Liver (tissue), 9 donors: Measurements from ENCODE around the gene OMA1. TPM values are rescaled to one million over a fixed set of nuclear protein-coding genes. Genes with fewer than 3 reads are reported as not detected.
"Not testable (repeated sequence)": the region's sequence is repeated elsewhere in the genome, so short reads cannot be mapped to it uniquely, and the experiment has no call there.

Experiments used
- DNase-seq: peaks from one replicate; pipeline ENCODE4 v3.0.0-alpha.2; 2017; ENCODE audit warnings: low spot score
- H3K27ac ChIP-seq, 2 donors: one replicate each; pipeline ENCODE4 v1.7.0; 2013; ENCODE audit warnings: inconsistent platforms in 2 of 2, low read length in 2 of 2, control low read depth in 1 of 2, low read depth in 1 of 2, mild to moderate bottlenecking in 1 of 2
- H3K27me3 ChIP-seq, 4 donors: one replicate each; pipeline versions ENCODE4 v1.6.1 to v1.7.0; 2013; ENCODE audit warnings: low read length in 3 of 4, inconsistent platforms in 1 of 4, mild to moderate bottlenecking in 1 of 4, moderate library complexity in 1 of 4; ENCODE audit not compliant: control insufficient read depth in 4 of 4, insufficient read depth in 4 of 4
- H3K36me3 ChIP-seq, 4 donors: one replicate each; pipeline versions ENCODE4 v1.6.1 to v1.7.0; 2013; ENCODE audit warnings: low read length in 3 of 4, mild to moderate bottlenecking in 3 of 4, low read depth in 1 of 4, moderate library complexity in 1 of 4; ENCODE audit not compliant: control insufficient read depth in 4 of 4, insufficient read depth in 3 of 4
- H3K4me1 ChIP-seq, 4 donors: one replicate each; pipeline versions ENCODE4 v1.6.1 to v1.7.0; 2013; ENCODE audit warnings: low read length in 3 of 4, mild to moderate bottlenecking in 3 of 4, moderate library complexity in 1 of 4; ENCODE audit not compliant: control insufficient read depth in 4 of 4, insufficient read depth in 4 of 4
- H3K4me3 ChIP-seq, 3 donors: one replicate each; pipeline versions ENCODE4 v1.6.1 to v1.7.0; 2013; ENCODE audit warnings: low read length in 3 of 3, control low read depth in 1 of 3, low read depth in 1 of 3, mild to moderate bottlenecking in 1 of 3
- H3K9ac ChIP-seq, 2 donors: one replicate each; pipeline ENCODE4 v1.7.0; 2013; ENCODE audit warnings: low read length in 2 of 2, mild to moderate bottlenecking in 2 of 2, moderate library complexity in 2 of 2, control low read depth in 1 of 2, low read depth in 1 of 2
- H3K9me3 ChIP-seq, 4 donors: one replicate each; pipeline versions ENCODE4 v1.6.1 to v1.7.0; 2013; ENCODE audit warnings: low read length in 3 of 4; ENCODE audit not compliant: control insufficient read depth in 4 of 4
- CTCF ChIP-seq: fragments of 150-350 bp; IDR thresholded peaks from 2 replicates; pipeline ENCODE4 v1.5.1; 2017; ENCODE audit warnings: improper control_type of control experiment, low read depth, low read length; ENCODE audit not compliant: missing input control
- EGR1 ChIP-seq, 2 donors: IDR thresholded peaks; 2 replicates each; pipeline ENCODE4 v1.6.1; 2016 to 2018; ENCODE audit warnings: antibody characterized with exemption in 2 of 2, low read depth in 2 of 2
- FOXA1 ChIP-seq: IDR thresholded peaks from 2 replicates; pipeline ENCODE4 v1.6.1; 2016; ENCODE audit warnings: antibody characterized with exemption
- FOXA2 ChIP-seq: IDR thresholded peaks from 2 replicates; pipeline ENCODE4 v1.6.1; 2016; ENCODE audit warnings: antibody characterized with exemption
- GABPA ChIP-seq, 2 donors: IDR thresholded peaks in 1 of 2; conservative IDR thresholded peaks in 1 of 2; 2 replicates each; pipeline ENCODE4 v1.6.1; 2016; ENCODE audit warnings: antibody characterized with exemption in 2 of 2, mild to moderate bottlenecking in 1 of 2, moderate library complexity in 1 of 2
- HNF4A ChIP-seq, 2 donors: conservative IDR thresholded peaks; 2 replicates each; pipeline ENCODE4 v1.6.1; 2016; ENCODE audit warnings: antibody characterized with exemption in 2 of 2, mild to moderate bottlenecking in 2 of 2
- NR2F2 ChIP-seq: IDR thresholded peaks from 2 replicates; pipeline ENCODE4 v1.6.1; 2016; ENCODE audit warnings: antibody characterized with exemption
- RAD21 ChIP-seq, 2 donors: IDR thresholded peaks; 2 replicates each; pipeline ENCODE4 v1.6.1; 2016; ENCODE audit warnings: antibody characterized with exemption in 2 of 2, mild to moderate bottlenecking in 2 of 2
- RXRA ChIP-seq, 2 donors: IDR thresholded peaks; 2 replicates each; pipeline ENCODE4 v1.6.1; 2017 to 2018; ENCODE audit warnings: antibody characterized with exemption in 2 of 2, mild to moderate bottlenecking in 1 of 2
- SP1 ChIP-seq: IDR thresholded peaks from 2 replicates; pipeline ENCODE4 v1.6.1; 2018; ENCODE audit warnings: antibody characterized with exemption, mild to moderate bottlenecking
- TAF1 ChIP-seq: conservative IDR thresholded peaks from 2 replicates; pipeline ENCODE4 v1.6.1; 2016; ENCODE audit warnings: antibody characterized with exemption, mild to moderate bottlenecking
- YY1 ChIP-seq: IDR thresholded peaks from 2 replicates; pipeline ENCODE4 v1.6.1; 2016; ENCODE audit warnings: antibody characterized with exemption, mild to moderate bottlenecking
- WGBS: extraction: QIAGEN DNeasy Blood & Tissue Kit; methylation state at CpG from one replicate; pipeline ENCODE4 v1.1.7; 2013; 5-methylcytosine and 5-hydroxymethylcytosine counted together
- polyA plus RNA-seq, 2 donors: library from polyadenylated mRNA; stranded (reverse) in 1 of 2; unstranded in 1 of 2; fragments of 200-250 nt in 1 of 2; fragments of >200 nt in 1 of 2; fragmentation: Nextera tagmentation in 1 of 2; extraction: Ambion mirVana in 1 of 2; gene quantifications; one replicate each; pipeline versions ENCODE4 v1.2.1 to v1.2.3, GENCODE V29; 2013 to 2015
- total RNA-seq, 2 donors: library from RNA; depleted of rRNA; stranded (reverse); fragments of >200 nt; gene quantifications; one replicate each; pipeline ENCODE4 v1.2.3, GENCODE V29; 2014
- TF ChIP-seq, protein P1 (sequence below): IDR thresholded peaks from 2 replicates; pipeline ENCODE4 v1.6.1; 2016; ENCODE audit warnings: antibody characterized with exemption
- TF ChIP-seq, protein P2 (sequence below): IDR thresholded peaks from 2 replicates; pipeline ENCODE4 v1.6.1; 2016; ENCODE audit warnings: antibody characterized with exemption, mild to moderate bottlenecking
- TF ChIP-seq, protein P3 (sequence below): IDR thresholded peaks from 2 replicates; pipeline ENCODE4 v1.6.1; 2016; ENCODE audit warnings: antibody characterized with exemption
- TF ChIP-seq, protein P4 (sequence below): IDR thresholded peaks from 2 replicates; pipeline ENCODE4 v1.6.1; 2016; ENCODE audit warnings: antibody characterized with exemption
- donor health status: healthy.
- donor health status: healthy.
- donor health status: healthy.
- donor health status: healthy.
- donor health status: healthy.

Gene OMA1
- total and polyA plus RNA-seq, 4 donors: 9.1 to 31.0 (median 16.1) TPM

- no peak overlapping the region for H3K4me3 ChIP-seq
- H3K27ac ChIP-seq: no peak overlapping the region
- H3K27me3 ChIP-seq: no peaks in the 10 kb centered on the region
- no peaks in the 10 kb centered on the region for H3K9me3 ChIP-seq
- no peak for DNase-seq
- no peaks in the 10 kb centered on the region for H3K4me1 ChIP-seq
- H3K9ac ChIP-seq: no peak overlapping the region
- TF ChIP-seq, protein P1, sequence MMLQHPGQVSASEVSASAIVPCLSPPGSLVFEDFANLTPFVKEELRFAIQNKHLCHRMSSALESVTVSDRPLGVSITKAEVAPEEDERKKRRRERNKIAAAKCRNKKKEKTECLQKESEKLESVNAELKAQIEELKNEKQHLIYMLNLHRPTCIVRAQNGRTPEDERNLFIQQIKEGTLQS: no peak
- no peak for TF ChIP-seq RAD21 (IDR thresholded peaks at IDR 0.05)
- TF ChIP-seq HNF4A (conservative IDR thresholded peaks at IDR 0.05): no peak
- no peak for TF ChIP-seq RXRA (IDR thresholded peaks at IDR 0.05)
- H3K36me3 ChIP-seq: peaks cover 0 to 2% (median 0%) of the 10 kb centered on the region in 4 donors
- 78% methylated on average over 2 of the region's 2 CpGs for whole genome bisulfite sequencing
Observed at GRCh38 chr1:58539553-58539952, 7.0 kb downstream of the OMA1 start.

- H3K27ac ChIP-seq: no peak overlapping the region
- H3K4me3 ChIP-seq: no peak overlapping the region
- DNase-seq: no peak
- no peak for TF ChIP-seq EGR1 (IDR thresholded peaks at IDR 0.05; ENCODE audit: low read depth in 2 of 2)
- no peak for TF ChIP-seq RAD21 (IDR thresholded peaks at IDR 0.05)
- no peaks in the 10 kb centered on the region for H3K9me3 ChIP-seq
- H3K36me3 ChIP-seq: peaks cover 0 to 2% (median 0%) of the 10 kb centered on the region in 4 donors
- no peak overlapping the region for H3K9ac ChIP-seq
- 95% methylated on average over 3 of the region's 3 CpGs for WGBS
- no peaks in the 10 kb centered on the region for H3K27me3 ChIP-seq
- no peaks in the 10 kb centered on the region for H3K4me1 ChIP-seq
Observed at GRCh38 chr1:58538821-58539220, 7.7 kb downstream of the OMA1 start.

- not testable (repeated sequence) for H3K9me3 ChIP-seq, H3K36me3 ChIP-seq, H3K27ac ChIP-seq, H3K4me1 ChIP-seq, H3K27me3 ChIP-seq, H3K4me3 ChIP-seq, H3K9ac ChIP-seq, DNase-seq
- 86% methylated on average over 1 of the region's 1 CpG for WGBS
Observed at GRCh38 chr1:58531842-58532241, 14.7 kb downstream of the OMA1 start.

DNA sequence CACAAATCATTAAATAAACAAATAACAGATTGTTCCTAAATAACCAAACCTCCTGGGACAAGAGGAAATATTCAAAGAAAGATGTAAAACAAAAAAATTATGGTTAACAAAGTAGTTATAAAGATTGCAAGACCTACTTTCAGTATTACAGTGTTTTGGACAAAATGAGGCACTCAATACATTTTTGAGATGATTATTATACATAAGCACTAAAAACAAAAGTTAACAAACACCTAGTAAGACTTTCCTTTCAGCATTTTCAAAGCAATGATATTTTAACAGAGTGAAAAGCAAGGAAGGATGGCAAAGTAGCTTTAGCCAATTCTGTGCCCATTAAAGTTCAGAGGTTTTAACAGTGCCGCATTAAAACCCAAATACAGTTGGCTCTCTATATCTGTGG lies 17.2 kb downstream of the OMA1 start:
- no peak for DNase-seq

More for the DNA sequence above, 17.2 kb downstream of the OMA1 start:
- no peaks in the 10 kb centered on the region for H3K9me3 ChIP-seq
- no peak for TF ChIP-seq SP1
- no peak for TF ChIP-seq RXRA (IDR thresholded peaks at IDR 0.05)
- no peak for TF ChIP-seq CTCF
- no peak for TF ChIP-seq TAF1
- TF ChIP-seq YY1: no peak
- TF ChIP-seq FOXA2: no peak
- TF ChIP-seq GABPA (IDR thresholded peaks at IDR 0.05 in 1 of 2, conservative IDR thresholded peaks at IDR 0.05 in 1 of 2): no peak
- TF ChIP-seq, protein P2, sequence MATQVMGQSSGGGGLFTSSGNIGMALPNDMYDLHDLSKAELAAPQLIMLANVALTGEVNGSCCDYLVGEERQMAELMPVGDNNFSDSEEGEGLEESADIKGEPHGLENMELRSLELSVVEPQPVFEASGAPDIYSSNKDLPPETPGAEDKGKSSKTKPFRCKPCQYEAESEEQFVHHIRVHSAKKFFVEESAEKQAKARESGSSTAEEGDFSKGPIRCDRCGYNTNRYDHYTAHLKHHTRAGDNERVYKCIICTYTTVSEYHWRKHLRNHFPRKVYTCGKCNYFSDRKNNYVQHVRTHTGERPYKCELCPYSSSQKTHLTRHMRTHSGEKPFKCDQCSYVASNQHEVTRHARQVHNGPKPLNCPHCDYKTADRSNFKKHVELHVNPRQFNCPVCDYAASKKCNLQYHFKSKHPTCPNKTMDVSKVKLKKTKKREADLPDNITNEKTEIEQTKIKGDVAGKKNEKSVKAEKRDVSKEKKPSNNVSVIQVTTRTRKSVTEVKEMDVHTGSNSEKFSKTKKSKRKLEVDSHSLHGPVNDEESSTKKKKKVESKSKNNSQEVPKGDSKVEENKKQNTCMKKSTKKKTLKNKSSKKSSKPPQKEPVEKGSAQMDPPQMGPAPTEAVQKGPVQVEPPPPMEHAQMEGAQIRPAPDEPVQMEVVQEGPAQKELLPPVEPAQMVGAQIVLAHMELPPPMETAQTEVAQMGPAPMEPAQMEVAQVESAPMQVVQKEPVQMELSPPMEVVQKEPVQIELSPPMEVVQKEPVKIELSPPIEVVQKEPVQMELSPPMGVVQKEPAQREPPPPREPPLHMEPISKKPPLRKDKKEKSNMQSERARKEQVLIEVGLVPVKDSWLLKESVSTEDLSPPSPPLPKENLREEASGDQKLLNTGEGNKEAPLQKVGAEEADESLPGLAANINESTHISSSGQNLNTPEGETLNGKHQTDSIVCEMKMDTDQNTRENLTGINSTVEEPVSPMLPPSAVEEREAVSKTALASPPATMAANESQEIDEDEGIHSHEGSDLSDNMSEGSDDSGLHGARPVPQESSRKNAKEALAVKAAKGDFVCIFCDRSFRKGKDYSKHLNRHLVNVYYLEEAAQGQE: no peak
- TF ChIP-seq FOXA1: no peak
- TF ChIP-seq, protein P3, sequence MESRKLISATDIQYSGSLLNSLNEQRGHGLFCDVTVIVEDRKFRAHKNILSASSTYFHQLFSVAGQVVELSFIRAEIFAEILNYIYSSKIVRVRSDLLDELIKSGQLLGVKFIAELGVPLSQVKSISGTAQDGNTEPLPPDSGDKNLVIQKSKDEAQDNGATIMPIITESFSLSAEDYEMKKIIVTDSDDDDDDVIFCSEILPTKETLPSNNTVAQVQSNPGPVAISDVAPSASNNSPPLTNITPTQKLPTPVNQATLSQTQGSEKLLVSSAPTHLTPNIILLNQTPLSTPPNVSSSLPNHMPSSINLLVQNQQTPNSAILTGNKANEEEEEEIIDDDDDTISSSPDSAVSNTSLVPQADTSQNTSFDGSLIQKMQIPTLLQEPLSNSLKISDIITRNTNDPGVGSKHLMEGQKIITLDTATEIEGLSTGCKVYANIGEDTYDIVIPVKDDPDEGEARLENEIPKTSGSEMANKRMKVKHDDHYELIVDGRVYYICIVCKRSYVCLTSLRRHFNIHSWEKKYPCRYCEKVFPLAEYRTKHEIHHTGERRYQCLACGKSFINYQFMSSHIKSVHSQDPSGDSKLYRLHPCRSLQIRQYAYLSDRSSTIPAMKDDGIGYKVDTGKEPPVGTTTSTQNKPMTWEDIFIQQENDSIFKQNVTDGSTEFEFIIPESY: no peak
- TF ChIP-seq, protein P4, sequence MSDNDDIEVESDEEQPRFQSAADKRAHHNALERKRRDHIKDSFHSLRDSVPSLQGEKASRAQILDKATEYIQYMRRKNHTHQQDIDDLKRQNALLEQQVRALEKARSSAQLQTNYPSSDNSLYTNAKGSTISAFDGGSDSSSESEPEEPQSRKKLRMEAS: no peak
- no peak for TF ChIP-seq NR2F2
- H3K27ac ChIP-seq: no peak overlapping the region
- H3K9ac ChIP-seq: no peak overlapping the region
- peaks cover 0 to 10% (median 0%) of the 10 kb centered on the region in 4 donors for H3K36me3 ChIP-seq
- no peaks in the 10 kb centered on the region for H3K27me3 ChIP-seq
- H3K4me1 ChIP-seq: peaks cover 0 to 1% (median 0%) of the 10 kb centered on the region in 4 donors
- no peak overlapping the region for H3K4me3 ChIP-seq
- 99% methylated on average over 1 of the region's 1 CpG for WGBS
